ENCODE data around the gene GBGT1.
"Not testable (repeated sequence)": the region's sequence is repeated elsewhere in the genome, so short reads cannot be mapped to it uniquely, and the experiment has no call there.

GBGT1 gene

DNA sequence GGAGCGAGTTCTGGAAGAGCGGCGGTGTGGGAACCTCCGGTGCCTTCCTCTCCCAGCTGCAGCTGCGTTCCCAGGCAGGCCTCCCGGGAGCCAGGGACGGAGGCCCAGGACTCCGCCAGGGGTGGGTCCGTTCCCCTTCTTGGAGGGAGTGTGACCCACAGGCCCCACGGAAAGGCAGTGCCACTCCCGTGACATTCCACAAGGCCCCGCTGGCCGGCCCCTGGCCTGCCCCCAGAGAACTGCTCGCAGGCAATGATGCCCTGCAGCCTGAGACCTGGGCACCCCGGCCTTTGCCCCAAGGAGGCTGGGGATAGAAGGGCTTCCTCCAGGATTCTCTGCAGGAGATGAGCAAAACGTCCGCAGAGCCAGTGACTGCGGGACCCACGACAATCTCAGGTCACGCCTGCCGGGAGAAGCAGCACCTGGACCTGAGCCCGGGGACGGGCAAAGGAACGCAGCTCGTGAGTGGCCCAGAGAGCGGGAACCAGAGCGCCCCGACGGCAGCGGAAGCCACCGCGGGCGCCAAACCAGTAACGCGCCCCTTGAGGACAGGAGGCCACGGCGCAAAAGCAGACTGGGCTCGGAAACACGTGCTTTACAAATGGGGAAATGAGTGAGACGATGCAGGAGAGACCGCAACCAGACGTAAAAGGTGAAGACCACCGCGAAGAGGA lies 36.1 kb upstream of the GBGT1 start:
- in situ Hi-C loops (cut with MboI; ENCODE audit: low sequenced_read_pairs), result no loop called here

DNA sequence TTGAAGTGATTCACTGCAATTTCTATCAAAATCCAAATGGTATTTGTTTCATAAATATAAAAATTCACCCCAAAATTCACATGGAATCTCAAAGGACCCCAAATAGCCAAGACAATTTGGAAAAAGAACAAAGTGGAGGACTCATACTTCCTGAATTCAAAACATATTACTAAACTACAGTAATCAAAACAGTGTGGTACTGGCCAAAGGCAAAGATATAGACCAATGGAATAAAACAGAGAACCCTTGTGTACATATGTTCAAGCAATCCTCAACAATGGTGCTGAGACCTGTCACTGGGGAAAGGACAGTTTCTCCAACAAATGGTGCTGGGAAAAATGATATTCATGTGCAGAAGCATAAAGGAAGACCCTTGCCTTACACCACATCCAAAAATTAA lies 31.3 kb upstream of the GBGT1 start:
- in situ Hi-C loops (cut with MboI; ENCODE audit: low sequenced_read_pairs), result no loop called here

DNA sequence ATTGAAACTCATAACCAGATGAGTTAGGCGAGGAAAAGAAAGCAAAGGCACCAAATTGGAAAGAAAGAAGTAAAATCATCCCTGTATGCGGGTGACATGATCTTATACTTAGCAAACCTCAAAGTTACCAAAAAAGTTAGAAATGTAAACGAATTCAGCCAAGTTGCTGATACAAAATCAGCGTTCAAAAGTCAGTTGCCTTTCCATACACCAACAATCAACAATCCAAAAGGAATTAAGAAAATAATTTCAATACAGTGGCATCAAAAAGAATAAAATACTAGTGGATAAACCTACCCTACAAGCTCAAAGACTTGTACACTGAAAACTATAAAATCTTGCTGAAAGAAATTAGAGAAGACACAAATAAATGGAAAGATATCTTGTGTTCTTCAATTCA lies 30.9 kb upstream of the GBGT1 start:
- in situ Hi-C loops (cut with MboI; ENCODE audit: low sequenced_read_pairs), result no loop called here

DNA sequence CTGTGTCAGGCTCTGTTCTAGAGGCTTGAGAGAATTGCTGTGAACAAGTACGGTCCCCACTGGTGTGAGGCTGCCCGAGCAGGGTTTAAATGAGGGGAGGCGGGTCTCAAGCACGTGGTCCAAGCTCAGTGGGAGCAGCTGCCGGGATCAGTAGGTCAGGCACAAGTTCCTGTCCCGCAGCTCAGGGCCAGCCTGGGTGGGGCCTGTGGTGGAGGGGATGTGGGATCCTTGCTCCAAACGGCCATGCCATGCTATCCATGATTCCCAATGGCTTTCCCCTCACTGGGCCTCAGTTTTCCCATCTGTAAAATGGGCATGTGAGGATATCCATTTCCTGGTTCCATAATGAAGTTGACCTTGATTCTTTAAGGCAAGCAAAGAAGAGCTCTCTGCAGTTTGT lies 28.3 kb upstream of the GBGT1 start:
- in situ Hi-C loops (cut with MboI; ENCODE audit: low sequenced_read_pairs), result no loop called here

DNA sequence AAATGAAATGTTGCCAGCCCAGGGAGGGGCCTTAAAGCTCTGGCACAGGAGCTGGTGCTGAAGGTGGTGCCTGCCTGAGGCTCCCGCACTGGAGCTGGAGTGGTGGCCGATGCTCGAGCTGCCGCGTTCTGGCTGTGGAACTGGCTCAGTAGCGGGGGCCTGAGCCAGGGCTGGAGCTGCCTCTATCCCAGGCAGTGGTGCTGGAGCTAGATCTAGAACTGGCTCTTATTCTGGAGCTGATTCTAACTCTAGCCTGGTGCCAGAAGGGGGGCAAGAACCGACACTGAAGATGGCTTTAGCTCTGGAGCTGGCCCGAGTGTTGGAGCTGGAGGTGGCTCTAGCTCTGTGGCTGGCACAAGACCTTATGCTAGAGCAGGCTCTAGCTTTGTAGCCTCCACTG lies 26.1 kb upstream of the GBGT1 start:
- in situ Hi-C loops (cut with MboI; ENCODE audit: low sequenced_read_pairs), result loop anchor here (10.0 kb wide), 1 partner anchor 295 kb away; no protein-coding TSS in a partner anchor

DNA sequence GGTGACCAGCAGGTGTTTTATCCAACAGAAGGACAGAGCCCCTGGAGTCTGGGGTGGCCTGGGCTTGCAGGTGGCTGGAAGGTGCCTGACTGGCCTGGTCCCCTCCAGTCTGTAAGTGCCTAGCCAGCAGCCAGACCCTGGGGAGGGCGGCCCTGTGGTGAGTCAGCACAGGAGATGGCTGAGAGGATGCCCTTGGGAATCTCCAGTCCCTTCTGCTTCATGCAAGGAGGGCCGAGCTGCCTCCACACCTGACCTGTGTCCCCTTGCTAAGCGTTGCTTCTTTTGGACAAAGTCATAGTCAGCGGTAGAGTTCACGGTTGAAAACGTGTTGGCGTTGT lies 25.1 kb upstream of the GBGT1 start:
- in situ Hi-C loops (cut with MboI; ENCODE audit: low sequenced_read_pairs), result loop anchor here (10.0 kb wide), 1 partner anchor 296 kb away; no protein-coding TSS in a partner anchor

DNA sequence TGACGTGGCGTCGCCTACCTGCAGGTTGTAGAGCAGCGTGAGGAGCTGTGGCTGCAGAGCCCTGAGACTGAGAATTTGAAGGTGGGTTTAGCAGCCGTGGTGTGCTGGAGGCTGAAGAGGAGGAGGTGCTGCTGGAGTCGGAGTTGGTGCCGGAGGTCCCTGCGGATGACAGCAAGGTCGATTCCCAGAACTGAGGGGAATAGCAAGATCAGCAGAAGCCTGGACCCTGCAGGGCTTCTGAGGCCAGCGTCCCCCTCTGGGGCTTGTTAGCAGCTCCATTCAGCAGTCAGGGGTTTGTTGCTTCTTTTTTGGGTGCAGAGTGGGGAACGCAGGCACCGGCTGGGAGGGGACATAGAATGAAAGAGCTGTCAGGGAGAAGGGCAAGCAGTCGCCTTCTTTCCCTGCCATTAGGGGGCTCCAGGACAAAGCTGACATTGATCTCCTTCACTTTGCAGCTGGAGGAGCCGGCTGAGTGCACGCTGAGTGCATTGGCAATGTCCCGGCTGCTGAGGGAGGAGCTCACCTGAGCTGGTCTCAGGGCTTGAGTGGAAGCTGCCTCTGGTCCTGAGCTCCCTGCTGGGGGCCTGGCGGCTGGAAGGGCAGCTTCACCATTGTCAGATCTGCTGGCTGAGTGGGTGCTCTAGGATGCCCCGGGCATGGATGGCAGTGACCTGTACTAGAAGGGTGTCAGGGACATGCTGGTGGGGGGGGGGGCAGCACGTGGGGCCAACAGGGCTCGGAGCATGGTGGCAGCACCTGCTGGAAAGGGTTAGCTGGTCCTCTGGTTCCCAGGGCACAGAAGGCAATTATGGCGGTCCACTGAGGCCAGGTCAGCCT lies 24.5 kb upstream of the GBGT1 start:
- in situ Hi-C loops (cut with MboI; ENCODE audit: low sequenced_read_pairs), result loop anchor here (10.0 kb wide), 1 partner anchor 297 kb away; no protein-coding TSS in a partner anchor

DNA sequence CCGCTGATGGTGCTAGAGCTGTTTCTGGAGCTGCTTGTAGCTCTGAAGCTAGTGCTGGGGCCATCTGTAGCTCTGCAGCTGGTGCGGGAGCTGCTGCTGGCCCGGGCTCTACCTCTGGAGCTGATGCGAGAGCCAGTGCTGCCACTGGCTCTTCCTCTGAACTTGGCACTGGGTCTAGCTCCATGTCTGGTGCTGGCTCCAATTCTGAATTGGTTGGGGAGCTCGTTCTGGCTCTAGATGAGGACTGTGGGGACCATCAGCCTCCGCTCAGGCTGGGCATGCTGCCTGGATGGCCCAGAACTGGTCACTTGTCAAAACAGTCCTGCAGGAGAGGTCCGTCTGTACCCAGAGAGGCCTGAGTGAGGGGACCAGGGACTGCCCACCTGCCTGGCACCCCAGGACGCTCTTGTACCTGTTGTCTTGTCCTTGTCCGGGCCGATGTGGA lies 23.9 kb upstream of the GBGT1 start:
- in situ Hi-C loops (cut with MboI; ENCODE audit: low sequenced_read_pairs), result loop anchor here (10.0 kb wide), 1 partner anchor 297 kb away; no protein-coding TSS in a partner anchor

DNA sequence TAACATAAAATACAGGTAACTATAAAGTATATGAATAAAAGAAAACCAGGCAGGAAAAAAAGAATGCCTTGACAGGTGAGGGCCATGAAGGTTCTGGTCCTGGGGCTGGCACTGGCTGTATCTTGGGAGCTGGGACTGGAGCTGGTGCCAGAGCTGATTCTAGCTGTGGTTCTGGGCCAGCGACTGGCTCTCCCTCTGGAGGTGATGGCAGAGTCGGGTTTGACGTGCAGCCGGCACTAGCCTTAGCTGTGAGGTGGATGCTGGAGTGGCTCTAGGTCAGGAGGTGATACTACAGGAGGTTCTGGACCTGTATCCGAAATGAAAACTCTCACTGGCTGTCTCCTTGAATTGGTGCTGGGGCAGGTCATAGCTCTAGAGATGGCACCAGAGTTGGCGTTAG lies 23.0 kb upstream of the GBGT1 start:
- in situ Hi-C loops (cut with MboI; ENCODE audit: low sequenced_read_pairs), result loop anchor here (10.0 kb wide), 1 partner anchor 298 kb away; no protein-coding TSS in a partner anchor

DNA sequence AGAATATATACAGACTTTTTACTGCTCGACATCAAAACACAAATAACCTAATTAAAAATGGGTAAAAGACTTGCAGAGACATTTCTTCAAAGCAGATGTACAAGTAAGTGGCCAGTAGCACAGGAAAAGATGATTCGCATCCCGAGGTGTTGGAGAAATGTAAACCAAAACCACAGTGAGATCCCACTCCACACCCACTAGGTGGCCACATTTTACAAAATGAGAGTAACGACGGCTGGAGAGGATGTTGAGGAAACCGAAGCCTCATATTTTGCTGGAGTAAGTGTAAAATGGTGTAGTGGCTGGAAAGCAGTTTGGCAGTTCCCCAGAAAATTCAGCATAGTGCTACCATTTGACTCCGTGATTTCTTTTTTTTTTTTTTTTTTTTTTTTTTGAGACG lies 21.3 kb upstream of the GBGT1 start:
- in situ Hi-C loops (cut with MboI; ENCODE audit: low sequenced_read_pairs), result loop anchor here (10.0 kb wide), 1 partner anchor 300 kb away; no protein-coding TSS in a partner anchor

DNA sequence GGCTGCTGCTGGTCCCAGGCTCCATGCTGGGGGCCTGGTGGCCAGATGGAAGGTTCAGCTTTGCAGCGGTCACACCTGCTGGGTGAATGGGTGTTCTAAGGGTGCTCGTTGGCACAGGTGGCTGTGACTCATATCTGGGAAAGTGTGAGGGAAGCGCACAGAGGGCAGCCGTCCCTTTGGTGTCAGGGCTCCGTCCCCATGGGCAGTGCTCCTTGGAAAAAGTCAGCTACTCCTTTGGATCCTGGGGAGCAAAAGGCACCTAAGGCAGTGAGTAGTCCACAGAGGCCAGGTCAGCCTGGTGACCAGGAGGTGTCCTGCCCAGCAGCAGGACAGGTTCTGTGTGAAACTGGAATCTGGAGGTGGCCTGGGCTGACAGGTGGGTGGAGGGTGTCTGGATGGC lies 18.4 kb upstream of the GBGT1 start:
- in situ Hi-C loops (cut with MboI; ENCODE audit: low sequenced_read_pairs), result loop anchor here (10.0 kb wide), 1 partner anchor 303 kb away; no protein-coding TSS in a partner anchor

DNA sequence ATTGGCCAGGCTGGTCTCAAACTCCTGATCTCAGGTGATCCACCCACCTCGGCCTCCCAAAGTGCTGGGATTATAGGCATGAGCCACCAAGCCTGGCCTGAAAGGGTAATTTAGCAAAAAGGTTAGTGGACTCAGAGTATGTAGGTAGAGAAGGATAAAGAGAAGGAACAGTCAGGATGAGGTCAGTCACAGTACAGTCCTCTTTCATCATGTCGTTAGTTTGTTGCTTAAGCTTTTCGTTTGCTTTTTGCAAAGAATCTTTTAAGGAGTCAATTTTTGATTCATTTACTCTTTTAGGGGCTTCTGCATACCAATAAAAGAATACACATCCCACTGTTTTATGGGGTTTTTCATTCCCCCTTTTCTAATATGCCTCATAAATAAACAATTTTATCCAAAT lies 17.8 kb upstream of the GBGT1 start:
- in situ Hi-C loops (cut with MboI; ENCODE audit: low sequenced_read_pairs), result loop anchor here (10.0 kb wide), 1 partner anchor 303 kb away; no protein-coding TSS in a partner anchor

DNA sequence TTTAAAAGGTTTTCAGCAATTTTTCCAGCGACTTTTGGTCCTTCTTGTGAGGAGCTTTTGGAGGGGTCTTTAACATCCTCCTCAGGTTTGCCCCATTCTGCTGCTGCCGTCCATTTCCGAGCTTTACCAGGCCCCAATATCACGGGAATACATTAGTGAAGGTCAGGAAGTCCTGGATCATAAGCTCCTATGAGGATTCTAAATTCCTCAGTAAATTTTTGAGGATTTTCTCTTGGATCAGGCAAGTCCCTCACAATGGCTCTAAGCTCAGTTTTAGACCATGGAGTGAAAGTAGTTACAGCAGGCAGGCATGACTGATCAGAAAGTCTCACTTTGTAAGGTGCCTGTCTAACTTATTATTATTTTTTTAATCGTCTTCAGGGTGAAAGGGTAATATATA lies 17.2 kb upstream of the GBGT1 start:
- in situ Hi-C loops (cut with MboI; ENCODE audit: low sequenced_read_pairs), result loop anchor here (10.0 kb wide), 1 partner anchor 304 kb away; no protein-coding TSS in a partner anchor

DNA sequence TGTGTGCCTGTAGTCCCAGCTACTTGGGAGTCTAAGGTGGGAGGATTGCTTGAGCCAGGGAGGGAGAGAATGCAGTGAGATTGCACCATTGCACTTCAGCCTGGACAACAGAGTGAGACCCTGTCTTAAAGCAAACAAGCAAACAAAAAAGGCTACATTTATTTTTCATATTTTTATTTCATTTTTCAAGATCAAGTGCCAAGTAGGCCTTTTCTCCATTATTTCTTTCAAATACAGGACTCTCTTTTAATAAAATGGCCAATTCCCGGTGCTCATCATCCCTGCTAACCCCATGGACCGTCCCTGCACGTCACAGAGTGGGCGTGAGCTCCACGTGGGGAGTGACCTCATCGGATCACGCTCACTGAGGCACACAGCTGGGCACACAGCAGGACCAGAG lies 9.3 kb upstream of the GBGT1 start:
- in situ Hi-C loops (cut with MboI; ENCODE audit: low sequenced_read_pairs), result no loop called here

DNA sequence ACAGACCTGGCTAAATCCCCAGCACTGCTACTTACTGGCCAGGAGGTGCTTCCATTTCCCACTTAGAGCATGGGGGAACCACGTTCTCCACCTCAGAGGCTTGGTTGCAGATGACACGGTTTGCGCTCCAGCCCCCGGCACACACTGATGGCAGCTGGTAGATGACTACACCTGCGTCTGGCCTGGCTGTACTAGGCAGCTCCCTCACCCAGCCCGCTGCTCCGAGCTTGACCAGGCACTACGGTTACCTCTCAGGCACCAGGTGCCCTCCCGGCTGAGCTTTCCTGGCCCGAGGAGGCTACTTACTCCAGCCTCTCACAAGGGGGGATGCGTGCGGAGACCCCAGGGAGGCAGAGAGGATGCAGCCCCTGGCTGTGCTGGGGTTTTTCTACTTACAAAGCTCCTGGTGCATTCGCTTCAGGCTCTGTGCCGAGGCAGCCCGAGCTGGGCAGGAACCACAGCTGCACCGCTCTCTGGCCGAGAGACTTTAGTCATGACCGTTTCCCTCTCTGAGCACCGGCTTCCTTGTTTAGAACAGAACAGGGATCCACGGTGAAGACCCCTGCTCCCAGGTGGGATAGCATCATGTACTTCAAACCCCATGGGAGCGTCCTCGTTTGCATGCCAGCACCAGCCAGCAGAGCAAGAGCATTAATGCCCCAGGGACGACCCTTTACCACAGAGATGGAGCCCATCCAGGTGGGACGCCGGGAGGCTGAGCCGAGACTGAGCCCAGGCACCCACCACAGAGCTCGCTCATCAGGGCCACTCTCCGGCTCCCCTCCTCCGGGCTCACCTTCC lies 7.6 kb upstream of the GBGT1 start:
- in situ Hi-C loops (cut with MboI; ENCODE audit: low sequenced_read_pairs), result no loop called here

DNA sequence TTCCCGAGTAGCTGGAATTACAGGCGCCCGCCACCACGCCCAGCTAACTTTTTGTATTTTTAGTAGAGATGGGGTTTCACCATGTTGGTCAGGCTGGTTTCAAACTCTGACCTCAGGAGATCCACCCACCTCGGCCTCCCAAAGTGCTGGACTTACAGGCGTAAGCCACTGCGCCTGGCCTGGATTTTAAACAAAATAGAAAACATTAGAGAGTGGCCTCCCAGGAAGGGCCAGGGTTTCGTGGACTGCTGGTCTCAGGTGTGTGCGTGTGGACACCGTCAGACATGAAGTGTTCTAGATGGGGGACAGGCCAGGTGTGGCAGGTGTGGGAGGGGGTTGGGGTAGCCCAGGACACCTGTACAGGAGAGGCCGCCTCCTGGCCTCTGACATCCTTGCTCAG lies 7.0 kb upstream of the GBGT1 start:
- in situ Hi-C loops (cut with MboI; ENCODE audit: low sequenced_read_pairs), result no loop called here

DNA sequence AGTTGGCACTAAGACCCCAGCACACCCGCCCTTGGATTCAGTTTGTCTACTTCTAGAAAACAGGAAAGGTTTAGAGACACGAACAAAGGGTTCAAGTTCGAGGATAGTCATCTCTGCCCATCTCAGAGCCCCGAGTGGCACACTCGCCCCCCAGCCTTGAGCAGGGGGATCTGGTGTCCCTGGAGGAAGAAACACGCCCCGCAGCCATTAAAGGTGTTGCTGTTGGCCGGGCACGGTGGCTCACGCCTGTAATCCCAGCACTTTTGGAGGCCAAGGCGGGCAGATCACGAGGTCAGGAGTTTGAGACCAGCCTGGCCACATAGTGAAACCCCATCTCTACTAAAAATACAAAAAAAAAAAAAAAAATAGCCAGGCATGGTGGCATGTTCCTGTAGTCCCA lies 6.0 kb upstream of the GBGT1 start:
- in situ Hi-C loops (cut with MboI; ENCODE audit: low sequenced_read_pairs), result not testable (repeated sequence)

DNA sequence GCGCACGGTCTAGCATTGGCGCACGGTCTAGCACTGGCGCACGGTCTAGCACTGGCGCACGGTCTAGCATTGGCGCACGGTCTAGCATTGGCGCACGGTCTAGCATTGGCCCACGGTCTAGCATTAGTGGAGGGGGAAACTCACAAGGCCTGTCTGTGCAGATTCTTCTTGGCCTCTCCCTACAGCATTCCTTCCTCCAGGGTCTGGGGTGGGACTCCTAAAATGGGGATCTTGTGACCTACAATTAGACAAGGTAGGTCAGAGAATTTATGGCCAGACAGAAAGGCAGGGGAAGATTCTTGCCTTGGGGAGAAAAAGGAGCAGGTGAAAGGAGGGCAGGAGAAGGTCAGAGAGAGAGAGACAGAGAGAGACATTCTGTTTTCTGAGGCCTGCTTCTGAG lies 5.4 kb upstream of the GBGT1 start:
- in situ Hi-C loops (cut with MboI; ENCODE audit: low sequenced_read_pairs), result no loop called here

DNA sequence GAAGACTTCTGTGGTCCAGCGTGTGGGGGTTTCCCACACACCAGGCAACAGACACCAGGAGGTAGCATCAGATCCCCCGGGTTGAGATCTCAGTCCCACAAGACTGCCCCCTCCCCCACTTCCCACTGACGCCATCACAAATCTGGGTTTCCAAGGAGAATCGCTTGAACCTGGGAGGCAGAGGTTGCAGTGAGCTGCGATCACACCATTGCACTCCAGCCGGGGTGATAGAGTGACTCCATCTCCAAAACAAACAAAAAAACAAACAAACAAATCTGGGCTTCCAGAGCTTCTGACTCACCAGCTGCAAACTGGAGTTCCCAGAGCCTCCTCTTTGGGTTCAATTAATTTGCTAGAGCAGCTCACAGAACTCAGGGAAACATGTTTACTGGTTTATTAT lies 4.7 kb upstream of the GBGT1 start:
- in situ Hi-C loops (cut with MboI; ENCODE audit: low sequenced_read_pairs), result no loop called here

DNA sequence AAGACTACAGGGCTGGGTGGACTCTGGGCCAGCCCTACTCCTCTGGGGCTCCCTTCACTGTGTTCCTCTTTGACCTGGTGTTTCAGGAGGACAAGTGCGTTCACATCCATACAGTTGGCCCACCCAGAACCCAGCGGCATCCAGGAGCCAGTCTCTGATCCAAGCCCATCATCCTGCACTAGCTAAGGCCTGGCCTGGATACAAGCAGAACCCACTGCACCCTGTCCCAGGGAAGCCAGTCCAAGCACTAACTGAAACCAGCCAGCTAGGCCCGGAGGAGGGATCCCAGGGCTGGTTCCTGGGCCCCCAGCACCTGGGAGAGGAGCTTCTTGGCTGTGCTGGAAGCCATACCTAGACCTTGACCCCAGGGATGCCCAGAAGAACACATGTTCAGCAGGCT lies 4.1 kb upstream of the GBGT1 start:
- in situ Hi-C loops (cut with MboI; ENCODE audit: low sequenced_read_pairs), result no loop called here

DNA sequence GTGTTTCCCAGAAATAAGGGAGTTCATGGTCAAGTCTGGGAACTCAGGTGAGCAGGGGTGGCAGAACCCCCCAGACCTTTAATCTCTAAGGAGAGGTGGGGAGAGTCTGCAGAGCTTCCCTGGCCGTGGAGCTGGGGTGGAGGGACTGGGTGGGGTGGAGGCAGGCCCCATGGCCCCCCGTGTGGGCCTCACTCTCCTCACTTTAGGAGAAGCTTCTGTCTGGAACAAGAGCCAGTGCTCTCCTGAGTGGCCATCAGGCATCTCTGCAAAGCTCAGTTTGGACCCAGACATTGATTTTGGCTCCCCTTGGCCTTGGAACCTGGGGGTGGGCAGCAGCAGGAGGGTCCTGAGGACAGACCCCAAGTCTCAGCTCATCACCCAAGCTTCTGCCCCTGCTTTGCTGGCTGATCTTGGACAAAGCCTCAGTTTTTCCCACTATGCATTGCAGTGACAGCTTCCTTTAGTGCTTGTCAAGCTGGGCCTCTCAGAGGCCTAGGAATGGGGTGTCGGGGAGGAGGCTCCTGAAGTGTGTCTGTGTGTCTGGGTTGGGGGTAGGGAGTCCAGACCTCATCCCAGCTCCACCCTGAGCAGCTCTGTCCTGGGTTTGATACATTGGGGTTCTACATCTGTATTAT lies 3.5 kb upstream of the GBGT1 start:
- in situ Hi-C loops (cut with MboI; ENCODE audit: low sequenced_read_pairs), result no loop called here

All from HL-60/S4 (cell line).